GM10248 (cell line): ENCODE data around the gene C1RL.
"Not testable (repeated sequence)": the region's sequence is repeated elsewhere in the genome, so short reads cannot be mapped to it uniquely, and the experiment has no call there.

Experiments
- CTCF ChIA-PET: fragments of 300-600 bp; sonication (Branson Sonifier 250); formaldehyde crosslinking; extraction: SDS; loops from one replicate; lab custom pipeline; 2021; ENCODE audit warnings: antibody characterized with exemption; lab: Yijun Ruan, JAX
- POLR2A ChIA-PET: fragments of 350-650 bp; sonication (Branson Sonifier 250); formaldehyde crosslinking; extraction: SDS; loops from one replicate; lab custom pipeline; 2020; ENCODE audit warnings: antibody characterized with exemption; lab: Yijun Ruan, JAX
- DNase-seq: peaks from one replicate; pipeline ENCODE4 v3.0.0; 2012; ENCODE audit errors: extremely low spot score
- CTCF ChIP-seq: IDR thresholded peaks from 2 replicates; pipeline ENCODE4 v1.5.1; 2012; ENCODE audit warnings: mild to moderate bottlenecking, low read depth; ENCODE audit errors: extremely low read depth, missing control alignments, control extremely low read depth

Gene C1RL

GRCh38 chr12:7113389-7113871 is 4.4 kb upstream of the C1RL start:
- CTCF ChIA-PET: interaction anchor here (0.6 to 8.3 kb wide), 38 partner anchors 8 to 243 kb away, joined by 3 to 108 read pairs (median 4); partner anchors contain the start of genes C12orf57, RNU7-1 and SPSB2
- peak; percentile 80 for TF ChIP-seq CTCF
- POLR2A ChIA-PET: no interaction called here
- peak; percentile 73 for DNase-seq

GRCh38 chr12:7112041-7112440 is 3.0 kb upstream of the C1RL start:
- TF ChIP-seq CTCF: no peak
- CTCF ChIA-PET: interaction anchor here (1.0 to 8.3 kb wide), 25 partner anchors 7 to 287 kb away, joined by 3 to 108 read pairs (median 5); partner anchors contain the start of genes C12orf57, LPCAT3, RNU7-1 and SPSB2
- no peak for DNase-seq
- POLR2A ChIA-PET: no interaction called here

GRCh38 chr12:7110661-7111060 is 1.6 kb upstream of the C1RL start:
- ChIA-PET CTCF (interaction anchor here (1.0 to 8.3 kb wide), 12 partner anchors 11 to 238 kb away, joined by 3 to 108 read pairs (median 4); partner anchors contain the start of genes C12orf57, PTPN6, RNU7-1 and SPSB2), POLR2A (no interaction called here)
- no peak for DNase-seq
- no peak for TF ChIP-seq CTCF

- no peak for DNase-seq
- CTCF ChIA-PET: interaction anchor here (0.7 to 8.3 kb wide), 26 partner anchors 12 to 241 kb away, joined by 3 to 108 read pairs (median 5); partner anchors contain the start of genes C12orf57, C1R, CLSTN3 and LPCAT3
- no peak for TF ChIP-seq CTCF
- POLR2A ChIA-PET: no interaction called here
Measured at GRCh38 chr12:7109572-7109920, 532 bp upstream of the C1RL start.

- ChIA-PET CTCF (interaction anchor here (0.6 to 8.3 kb wide), 33 partner anchors 8 to 275 kb away, joined by 3 to 108 read pairs (median 5); partner anchors contain the start of genes C12orf57, C1R, CLSTN3 and LPCAT3), POLR2A (interaction anchor here (1.0 to 1.2 kb wide), 3 partner anchors 182 to 240 kb away, joined by 3 to 9 read pairs (median 6); partner anchors contain the start of genes SPSB2 and TPI1)
- DNase-seq: peak; percentile 92
- no peak for TF ChIP-seq CTCF
Measured at GRCh38 chr12:7108003-7108795, 815 bp downstream of the C1RL start.

- TF ChIP-seq CTCF: no peak
- ChIA-PET CTCF (interaction anchor here (0.8 to 8.3 kb wide), 25 partner anchors 8 to 239 kb away, joined by 3 to 108 read pairs (median 7); partner anchors contain the start of genes C12orf57, C1R, CLSTN3 and LPCAT3), POLR2A (interaction anchor here (1.0 to 1.2 kb wide), 3 partner anchors 10 to 239 kb away, joined by 3 to 9 read pairs (median 4); partner anchors contain the start of genes SPSB2 and TPI1)
- DNase-seq: no peak
Measured at GRCh38 chr12:7107636-7108002, 1.4 kb downstream of the C1RL start.

- DNase-seq: not testable (repeated sequence)
- POLR2A ChIA-PET: interaction anchor here (0.7 to 1.2 kb wide), 2 partner anchors 11 to 48 kb away, joined by 4 to 5 read pairs; no protein-coding TSS in a partner anchor
- CTCF ChIA-PET: interaction anchor here (1.1 to 8.3 kb wide), 11 partner anchors 14 to 234 kb away, joined by 3 to 108 read pairs (median 10); partner anchors contain the start of genes C12orf57, C1R, LPCAT3 and RNU7-1
Measured at GRCh38 chr12:7107181-7107580, 1.8 kb downstream of the C1RL start.
